ENCODE results near the gene TRAPPC10.

TRAPPC10 gene

GRCh38 chr21:43988506-43989230, 23.4 kb upstream of the TRAPPC10 start:
- Mint-ChIP-seq H3K27me3 (no peaks in the 10 kb centered on the region), H3K27ac (no peak overlapping the region), H3K9me3 (no peaks in the 10 kb centered on the region), H3K4me3 (no peak overlapping the region), H3K4me1 (peaks cover 14% of the 10 kb centered on the region), H3K36me3 (ENCODE audit: low read depth) (no peaks in the 10 kb centered on the region)
- no peak for DNase-seq
- ATAC-seq: no peak

- no peaks in the 10 kb centered on the region for H3K9me3 Mint-ChIP-seq
- no peak for DNase-seq
Measured at GRCh38 chr21:43989401-43989800, 22.7 kb upstream of the TRAPPC10 start.

DNA sequence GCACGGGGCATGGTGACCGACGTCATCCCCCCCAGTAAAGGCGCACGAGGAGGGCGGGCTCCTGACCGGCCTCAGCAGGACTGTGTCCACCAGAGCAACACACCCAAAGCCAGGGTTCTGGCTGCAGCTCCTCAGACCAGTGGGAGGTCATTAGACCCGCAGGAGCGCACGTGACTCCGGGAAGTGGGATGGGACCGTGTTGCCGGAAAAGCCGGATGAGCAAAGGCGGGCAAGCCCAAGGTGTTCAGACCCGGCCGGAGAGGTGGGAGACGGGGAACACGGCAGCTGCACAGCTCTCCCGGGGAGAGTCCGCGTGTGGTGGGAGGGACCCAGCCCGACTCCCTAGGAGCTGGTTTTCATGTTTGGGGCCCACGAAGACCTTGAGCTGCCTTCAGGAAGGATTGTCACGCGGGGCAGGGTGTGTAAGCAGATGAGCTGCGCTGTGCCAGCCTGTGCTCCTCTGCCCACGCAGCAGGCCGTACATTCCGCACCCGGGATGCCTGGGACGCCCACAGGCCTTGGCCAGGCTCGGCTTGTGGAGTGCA, 20.6 kb upstream of the TRAPPC10 start:
- Mint-ChIP-seq H3K27me3 (no peaks in the 10 kb centered on the region), H3K4me1 (peaks cover 2% of the 10 kb centered on the region), H3K9me3 (no peaks in the 10 kb centered on the region), H3K4me3 (no peak overlapping the region), H3K27ac (no peak overlapping the region), H3K36me3 (ENCODE audit: low read depth) (no peaks in the 10 kb centered on the region)
- no peak for DNase-seq
- no peak for ATAC-seq

More at GRCh38 chr21:43989401-43989800, 22.7 kb upstream of the TRAPPC10 start:
- ATAC-seq: no peak
- H3K4me1 Mint-ChIP-seq: peaks cover 14% of the 10 kb centered on the region
- no peaks in the 10 kb centered on the region for H3K36me3 Mint-ChIP-seq (ENCODE audit: low read depth)
- H3K27ac Mint-ChIP-seq: no peak overlapping the region
- no peaks in the 10 kb centered on the region for H3K27me3 Mint-ChIP-seq
- no peak overlapping the region for H3K4me3 Mint-ChIP-seq

DNA sequence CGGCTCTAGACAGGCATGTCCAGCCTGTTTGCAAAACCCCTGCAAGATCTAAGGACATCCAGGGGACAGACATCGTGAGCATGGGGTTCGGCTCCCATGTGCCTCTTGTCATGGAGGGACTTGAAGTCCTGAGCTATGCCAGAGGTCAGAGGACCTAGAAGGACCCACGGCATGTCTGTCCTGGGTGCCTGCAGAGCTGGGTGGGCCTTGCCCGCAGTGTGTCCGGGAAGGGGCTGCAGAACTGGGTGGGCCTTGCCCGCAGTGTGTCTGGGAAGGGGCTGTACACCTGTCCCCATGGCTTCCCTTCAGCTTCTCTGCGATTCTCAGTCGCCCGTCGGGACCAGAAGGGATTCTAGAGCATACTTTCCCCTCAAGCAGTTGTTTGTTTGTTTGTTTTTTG, 20.0 kb upstream of the TRAPPC10 start:
- Mint-ChIP-seq H3K9me3 (no peaks in the 10 kb centered on the region), H3K36me3 (ENCODE audit: low read depth) (no peaks in the 10 kb centered on the region), H3K27me3 (no peaks in the 10 kb centered on the region), H3K4me3 (no peak overlapping the region), H3K4me1 (no peaks in the 10 kb centered on the region), H3K27ac (no peak overlapping the region)
- DNase-seq: no peak
- no peak for ATAC-seq

DNA sequence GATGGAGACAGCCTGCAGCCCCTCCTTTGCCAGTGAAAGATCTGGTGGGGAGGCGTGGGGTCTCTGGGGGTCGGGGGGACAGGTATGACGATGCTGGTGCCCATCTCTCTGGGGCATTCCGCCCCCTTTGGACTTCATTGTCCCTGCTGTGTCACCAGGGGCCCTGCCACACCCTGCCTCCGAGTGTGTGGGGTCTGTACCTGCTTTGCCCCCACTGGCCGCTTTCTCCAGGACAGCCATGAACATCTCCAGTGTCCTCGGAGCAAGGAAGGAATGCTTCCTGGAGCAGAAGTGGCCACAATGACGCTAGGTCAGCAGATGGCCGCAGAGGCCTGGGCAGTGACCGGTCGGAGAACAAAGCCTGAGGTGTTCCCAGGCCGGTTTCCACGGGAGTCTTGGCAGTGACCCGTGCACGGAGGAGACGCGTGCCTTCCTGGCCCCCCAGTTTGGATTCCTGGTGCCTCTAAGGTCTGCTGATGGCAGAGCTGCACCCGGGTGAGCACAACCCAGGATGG, 18.6 kb upstream of the TRAPPC10 start:
- no peak for DNase-seq
- Mint-ChIP-seq H3K36me3 (ENCODE audit: low read depth) (no peaks in the 10 kb centered on the region), H3K4me1 (no peaks in the 10 kb centered on the region), H3K27ac (no peak overlapping the region), H3K9me3 (no peaks in the 10 kb centered on the region), H3K4me3 (no peak overlapping the region), H3K27me3 (peaks cover 1% of the 10 kb centered on the region)
- ATAC-seq: no peak

DNA sequence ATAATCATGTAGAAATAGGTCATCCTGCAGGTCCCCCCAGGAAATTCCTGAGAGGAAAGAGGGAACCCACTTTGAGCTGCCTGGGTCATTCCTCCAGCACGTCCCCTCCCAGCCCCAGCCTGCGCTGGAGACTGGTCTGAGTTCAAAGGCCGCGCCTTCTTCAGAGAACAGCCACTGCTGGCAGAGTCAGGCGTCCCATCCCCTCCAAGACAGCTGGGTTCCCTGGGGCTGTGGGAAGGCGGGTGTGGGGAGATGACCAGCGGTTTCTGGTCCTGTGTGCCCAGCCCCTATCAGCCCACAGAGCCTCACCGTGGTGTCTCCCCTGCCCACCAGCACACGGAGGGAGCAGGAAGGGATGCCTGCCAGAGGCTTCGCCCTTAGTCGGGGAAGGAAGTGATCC, 18.0 kb upstream of the TRAPPC10 start:
- H3K9me3 Mint-ChIP-seq: no peaks in the 10 kb centered on the region
- no peak for DNase-seq
- no peaks in the 10 kb centered on the region for H3K36me3 Mint-ChIP-seq (ENCODE audit: low read depth)
- no peak for ATAC-seq
- H3K4me1 Mint-ChIP-seq: no peaks in the 10 kb centered on the region
- peaks cover 1% of the 10 kb centered on the region for H3K27me3 Mint-ChIP-seq
- no peak overlapping the region for H3K27ac Mint-ChIP-seq
- H3K4me3 Mint-ChIP-seq: no peak overlapping the region

DNA sequence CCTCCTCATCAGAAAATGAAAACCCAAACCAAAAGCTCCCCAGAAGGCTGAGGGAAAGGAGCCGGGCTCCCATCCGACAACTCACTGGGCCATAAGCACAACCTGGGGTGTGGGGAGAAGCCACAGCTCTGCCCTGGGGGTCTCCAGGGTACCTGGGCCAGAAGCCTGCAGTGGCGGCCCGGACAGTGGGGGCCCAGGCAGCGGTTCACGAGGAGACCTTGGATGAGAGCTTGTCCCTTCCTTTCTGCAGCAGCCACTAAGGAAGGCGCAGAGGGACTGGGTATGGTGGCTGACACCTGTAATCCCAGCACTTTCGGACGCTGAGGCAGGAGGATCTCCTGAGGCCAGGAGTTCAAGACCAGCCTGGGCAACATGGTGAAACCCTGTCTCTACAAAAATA, 17.5 kb upstream of the TRAPPC10 start:
- Mint-ChIP-seq H3K27me3 (peaks cover 1% of the 10 kb centered on the region), H3K4me1 (no peaks in the 10 kb centered on the region), H3K9me3 (no peaks in the 10 kb centered on the region), H3K27ac (no peak overlapping the region), H3K4me3 (no peak overlapping the region), H3K36me3 (ENCODE audit: low read depth) (no peaks in the 10 kb centered on the region)
- DNase-seq (no peak), ATAC-seq (no peak)

GRCh38 chr21:43995521-43996105, 16.5 kb upstream of the TRAPPC10 start:
- DNase-seq (no peak), ATAC-seq (no peak)
- H3K4me3 Mint-ChIP-seq: no peak overlapping the region
- peaks cover 1% of the 10 kb centered on the region for H3K27me3 Mint-ChIP-seq
- no peaks in the 10 kb centered on the region for H3K9me3 Mint-ChIP-seq
- H3K27ac Mint-ChIP-seq: no peak overlapping the region
- no peaks in the 10 kb centered on the region for H3K36me3 Mint-ChIP-seq (ENCODE audit: low read depth)
- no peaks in the 10 kb centered on the region for H3K4me1 Mint-ChIP-seq

DNA sequence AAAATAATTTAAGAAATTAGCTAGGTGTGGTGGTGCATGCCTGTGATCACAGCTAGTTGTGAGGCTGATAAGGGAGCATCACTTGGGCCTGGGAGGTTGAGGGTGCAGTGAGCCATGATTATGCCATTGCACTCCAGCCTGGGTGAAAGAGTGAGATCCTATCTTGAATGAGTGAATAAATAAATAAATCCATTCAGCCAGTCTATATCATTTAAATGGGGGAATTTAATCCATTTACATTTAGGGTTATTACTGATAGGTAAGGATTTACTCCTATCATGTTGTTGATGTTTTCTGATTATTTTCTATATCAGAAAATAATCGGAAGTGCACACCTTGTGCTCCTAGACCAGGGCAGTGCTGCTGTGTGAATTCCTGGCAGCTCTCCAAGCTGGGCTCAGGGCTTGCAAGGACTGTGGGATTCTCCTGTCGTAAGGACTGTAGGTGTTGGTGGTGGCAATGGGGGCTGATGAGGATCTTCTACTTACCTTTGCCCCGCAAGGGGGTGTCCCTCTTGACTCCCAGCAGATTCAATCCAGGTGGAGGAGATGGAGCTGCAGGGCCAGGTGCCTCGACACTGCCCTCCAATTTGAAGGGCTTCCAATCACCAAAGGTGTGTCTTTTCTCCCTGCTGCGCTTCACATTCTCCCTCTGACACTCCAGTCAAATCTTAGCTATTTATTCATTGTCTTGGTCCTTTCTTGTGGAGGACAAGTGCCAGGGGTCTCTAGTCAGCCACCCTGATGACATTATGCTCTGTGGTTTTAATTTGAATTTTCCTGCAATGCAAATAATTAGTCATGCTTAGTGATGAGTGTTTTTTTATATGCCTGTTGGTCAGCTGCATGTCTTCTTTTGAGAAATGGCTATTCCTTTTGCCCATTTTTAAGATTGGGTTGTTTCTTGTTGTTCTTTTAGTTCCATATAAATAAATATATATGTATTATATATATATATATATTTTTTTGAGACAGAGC, 14.1 kb upstream of the TRAPPC10 start:
- Mint-ChIP-seq H3K9me3 (no peaks in the 10 kb centered on the region), H3K4me3 (no peak overlapping the region)

DNA sequence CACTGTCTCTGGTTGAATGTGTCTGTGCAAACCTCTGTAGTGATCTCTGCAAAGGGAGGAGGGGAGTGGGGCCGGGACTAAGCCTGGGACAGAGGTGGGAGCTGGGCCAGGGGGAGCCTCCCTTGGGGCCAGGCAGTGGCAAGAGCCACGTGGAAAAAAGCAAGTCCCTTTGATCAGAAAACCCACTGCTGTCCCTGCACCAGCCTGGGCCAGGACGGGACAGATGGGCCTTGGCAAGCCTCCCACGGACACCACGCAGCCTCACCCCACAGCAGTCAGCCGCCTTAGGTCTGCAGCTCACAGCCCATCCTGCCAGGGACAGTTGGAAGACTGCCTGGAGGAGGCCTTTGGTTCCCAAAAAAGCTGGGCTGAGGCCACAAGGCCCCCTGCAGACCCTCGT, 11.7 kb upstream of the TRAPPC10 start:
- H3K4me1 Mint-ChIP-seq: no peaks in the 10 kb centered on the region
- no peak for DNase-seq
- H3K27ac Mint-ChIP-seq: no peak overlapping the region
- ATAC-seq: no peak
- no peak overlapping the region for H3K4me3 Mint-ChIP-seq
- H3K36me3 Mint-ChIP-seq (ENCODE audit: low read depth): no peaks in the 10 kb centered on the region
- no peaks in the 10 kb centered on the region for H3K9me3 Mint-ChIP-seq
- H3K27me3 Mint-ChIP-seq: peaks cover 1% of the 10 kb centered on the region

More for the DNA sequence above, 14.1 kb upstream of the TRAPPC10 start:
- Mint-ChIP-seq H3K36me3 (ENCODE audit: low read depth) (no peaks in the 10 kb centered on the region), H3K27me3 (peaks cover 1% of the 10 kb centered on the region), H3K27ac (no peak overlapping the region), H3K4me1 (no peaks in the 10 kb centered on the region)
- ATAC-seq (no peak), DNase-seq (no peak)

- DNase-seq: no peak
- H3K27me3 Mint-ChIP-seq: peaks cover 1% of the 10 kb centered on the region
- H3K4me3 Mint-ChIP-seq: no peak overlapping the region
- no peak for ATAC-seq
- no peaks in the 10 kb centered on the region for H3K36me3 Mint-ChIP-seq (ENCODE audit: low read depth)
- H3K9me3 Mint-ChIP-seq: no peaks in the 10 kb centered on the region
- H3K4me1 Mint-ChIP-seq: no peaks in the 10 kb centered on the region
- no peak overlapping the region for H3K27ac Mint-ChIP-seq
Measured at GRCh38 chr21:44002511-44002910, 9.6 kb upstream of the TRAPPC10 start.

- no peak overlapping the region for H3K4me3 Mint-ChIP-seq
- DNase-seq (no peak), ATAC-seq (no peak)
- no peaks in the 10 kb centered on the region for H3K36me3 Mint-ChIP-seq (ENCODE audit: low read depth)
- no peaks in the 10 kb centered on the region for H3K4me1 Mint-ChIP-seq
- no peak overlapping the region for H3K27ac Mint-ChIP-seq
- no peaks in the 10 kb centered on the region for H3K9me3 Mint-ChIP-seq
- no peaks in the 10 kb centered on the region for H3K27me3 Mint-ChIP-seq
Measured at GRCh38 chr21:44003307-44003966, 8.7 kb upstream of the TRAPPC10 start.

DNA sequence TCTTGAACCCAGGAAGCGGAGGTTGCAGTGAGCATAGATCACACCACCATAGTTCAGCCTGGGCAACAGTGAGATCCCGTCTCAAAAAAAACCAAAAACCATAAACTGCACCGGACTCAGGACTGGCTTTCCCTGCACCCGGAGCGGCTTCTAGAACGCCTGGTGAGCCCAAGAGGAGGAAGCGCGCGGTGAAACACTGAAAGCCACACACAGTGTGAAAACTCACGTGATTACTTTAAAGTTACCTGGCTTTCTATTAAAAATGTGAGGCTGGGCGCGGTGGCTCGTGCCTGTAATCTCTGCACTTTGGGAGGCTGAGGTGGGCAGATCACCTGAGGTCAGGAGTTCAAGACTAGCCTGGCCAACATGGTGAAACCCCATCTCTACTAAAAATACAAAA, 7.0 kb upstream of the TRAPPC10 start:
- no peaks in the 10 kb centered on the region for H3K27me3 Mint-ChIP-seq
- H3K36me3 Mint-ChIP-seq (ENCODE audit: low read depth): peaks cover under 1% of the 10 kb centered on the region
- no peaks in the 10 kb centered on the region for H3K9me3 Mint-ChIP-seq
- H3K4me1 Mint-ChIP-seq: peaks cover 2% of the 10 kb centered on the region
- no peak for ATAC-seq
- no peak overlapping the region for H3K4me3 Mint-ChIP-seq
- H3K27ac Mint-ChIP-seq: no peak overlapping the region
- DNase-seq: no peak

- Mint-ChIP-seq H3K4me3 (no peak overlapping the region), H3K9me3 (no peaks in the 10 kb centered on the region), H3K36me3 (ENCODE audit: low read depth) (peaks cover 2% of the 10 kb centered on the region), H3K27ac (no peak overlapping the region), H3K27me3 (no peaks in the 10 kb centered on the region), H3K4me1 (peaks cover 5% of the 10 kb centered on the region)
- ATAC-seq (no peak), DNase-seq (no peak)
Measured at GRCh38 chr21:44005593-44005992, 6.5 kb upstream of the TRAPPC10 start.

Data from activated naive CD8-positive, alpha-beta T cell treated with anti-CD3 and anti-CD28 coated beads, Interleukin-2, amount 50 U/mL, for 24 hours (primary cell).